ENCODE measurements around the gene SIPA1L3. TPM values are rescaled to one million over a fixed set of nuclear protein-coding genes. Genes with fewer than 3 reads are reported as not detected.

The SIPA1L3 gene
- total RNA-seq, 4 donors from 2014 or later: 4.1 to 18.7 (median 6.1) TPM

GRCh38 chr19:38190793-38191192 lies 283.8 kb downstream of the SIPA1L3 start:
- H3K9me3 ChIP-seq: no peaks in the 10 kb centered on the region
- in situ Hi-C loops (cut with MboI; ENCODE audit: low sequenced_read_pairs in 4 of 4) (no loop called here), intact Hi-C loops (cut with DNase I; ENCODE audit: low total_unique reads) (no loop called here)
- peaks cover 0 to 5% of the 10 kb centered on the region in 2 donors for H3K36me3 ChIP-seq
- no peaks in the 10 kb centered on the region for H3K27me3 ChIP-seq
- TF ChIP-seq CTCF (IDR thresholded peaks at IDR 0.05 in 4 of 5, conservative IDR thresholded peaks at IDR 0.05 in 1 of 5) (no peak), POLR2A (IDR thresholded peaks at IDR 0.05) (no peak)
- no peak overlapping the region for H3K4me3 ChIP-seq
- ATAC-seq (no peak), DNase-seq (no peak)
- H3K4me1 ChIP-seq: peaks cover 0 to 3% of the 10 kb centered on the region in 2 donors
- no peak overlapping the region for H3K27ac ChIP-seq

GRCh38 chr19:38191747-38192146 lies 284.7 kb downstream of the SIPA1L3 start:
- ATAC-seq (no peak), DNase-seq (no peak)
- no peak for TF ChIP-seq CTCF (IDR thresholded peaks at IDR 0.05 in 4 of 5, conservative IDR thresholded peaks at IDR 0.05 in 1 of 5)
- no peak for TF ChIP-seq POLR2A (IDR thresholded peaks at IDR 0.05)
- intact Hi-C loops (cut with DNase I; ENCODE audit: low total_unique reads) (no loop called here), in situ Hi-C loops (cut with MboI; ENCODE audit: low sequenced_read_pairs in 4 of 4) (no loop called here)
- Histone ChIP-seq H3K27me3 (no peaks in the 10 kb centered on the region), H3K27ac (no peak overlapping the region), H3K9me3 (no peaks in the 10 kb centered on the region), H3K4me3 (no peak overlapping the region), H3K36me3 (peaks cover 0 to 5% of the 10 kb centered on the region in 2 donors), H3K4me1 (peaks cover 0 to 3% of the 10 kb centered on the region in 2 donors)

GRCh38 chr19:38193445-38193844 lies 286.4 kb downstream of the SIPA1L3 start:
- no peak for TF ChIP-seq CTCF (IDR thresholded peaks at IDR 0.05 in 4 of 5, conservative IDR thresholded peaks at IDR 0.05 in 1 of 5)
- TF ChIP-seq POLR2A (IDR thresholded peaks at IDR 0.05): no peak
- Histone ChIP-seq H3K36me3 (peaks cover 0 to 5% of the 10 kb centered on the region in 2 donors), H3K9me3 (no peaks in the 10 kb centered on the region)

GRCh38 chr19:38194061-38194701 lies 287.2 kb downstream of the SIPA1L3 start:
- no peak for TF ChIP-seq POLR2A (IDR thresholded peaks at IDR 0.05)
- no peak for TF ChIP-seq CTCF (IDR thresholded peaks at IDR 0.05 in 4 of 5, conservative IDR thresholded peaks at IDR 0.05 in 1 of 5)
- peaks cover 0 to 12% of the 10 kb centered on the region in 2 donors for H3K36me3 ChIP-seq
- H3K27me3 ChIP-seq: no peaks in the 10 kb centered on the region
- no peaks in the 10 kb centered on the region for H3K9me3 ChIP-seq
- no peak overlapping the region for H3K27ac ChIP-seq
- H3K4me1 ChIP-seq: peaks cover 0 to 3% of the 10 kb centered on the region in 2 donors
- H3K4me3 ChIP-seq: no peak overlapping the region
- in situ Hi-C loops (cut with MboI; ENCODE audit: low sequenced_read_pairs in 4 of 4) (no loop called here), intact Hi-C loops (cut with DNase I; ENCODE audit: low total_unique reads) (no loop called here)
- DNase-seq (no peak), ATAC-seq (no peak)

More at GRCh38 chr19:38193445-38193844, 286.4 kb downstream of the SIPA1L3 start:
- Histone ChIP-seq H3K4me3 (no peak overlapping the region), H3K27ac (no peak overlapping the region), H3K27me3 (no peaks in the 10 kb centered on the region), H3K4me1 (peaks cover 0 to 3% of the 10 kb centered on the region in 2 donors)
- DNase-seq: no peak
- in situ Hi-C loops (cut with MboI; ENCODE audit: low sequenced_read_pairs in 4 of 4) (no loop called here), intact Hi-C loops (cut with DNase I; ENCODE audit: low total_unique reads) (no loop called here)
- ATAC-seq: no peak
